Neural progenitor cell (in vitro differentiated cells): ENCODE data around the gene FOXD2.

Experiments
- CTCF ChIP-seq: fragments of 200-600 bp; sonication (generic); IDR thresholded peaks from 2 replicates; pipeline ENCODE4 v1.5.1; 2017; ENCODE audit warnings: antibody characterized with exemption, mild to moderate bottlenecking
- EZH2 ChIP-seq: fragments of 200-600 bp; sonication (generic); IDR thresholded peaks from 2 replicates; pipeline ENCODE4 v1.6.1; 2017; ENCODE audit warnings: antibody characterized with exemption, mild to moderate bottlenecking, moderate library complexity
- EZH2phosphoT487 ChIP-seq: fragments of 200-600 bp; sonication (generic); IDR thresholded peaks from 2 replicates; pipeline ENCODE4 v1.6.1; 2017; ENCODE audit warnings: antibody characterized with exemption

DNA sequence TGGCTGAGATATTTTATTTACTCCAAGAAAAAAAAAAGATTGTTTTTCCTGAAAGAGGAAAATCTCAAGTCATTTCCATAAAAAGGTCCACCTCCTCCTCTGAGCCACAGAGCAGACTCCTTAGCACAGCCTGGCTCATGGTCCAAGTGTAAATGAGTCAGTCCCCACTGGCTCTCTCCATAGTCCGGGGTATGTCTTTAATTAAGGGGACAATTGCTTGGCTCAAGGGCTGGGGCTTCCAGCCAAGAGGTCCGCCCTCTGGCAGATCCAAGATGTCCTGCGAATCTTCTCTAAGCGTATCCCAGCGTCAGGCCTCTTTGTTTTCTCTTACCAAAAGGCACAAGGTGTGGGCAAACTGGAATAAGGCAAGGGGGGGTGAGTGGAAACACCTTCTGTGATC, 33.3 kb downstream of the FOXD2 start:
- no peak for TF ChIP-seq CTCF
- TF ChIP-seq EZH2: no peak
- TF ChIP-seq EZH2phosphoT487: no peak
